Measurements from ENCODE around the gene PLPPR5. TPM values are rescaled to one million over a fixed set of nuclear protein-coding genes. Genes with fewer than 3 reads are reported as not detected.
"Not testable (repeated sequence)": the region's sequence is repeated elsewhere in the genome, so short reads cannot be mapped to it uniquely, and the experiment has no call there.

Gene PLPPR5
- total RNA-seq, 1 experiment from 2014 or later = 0.02 TPM

DNA sequence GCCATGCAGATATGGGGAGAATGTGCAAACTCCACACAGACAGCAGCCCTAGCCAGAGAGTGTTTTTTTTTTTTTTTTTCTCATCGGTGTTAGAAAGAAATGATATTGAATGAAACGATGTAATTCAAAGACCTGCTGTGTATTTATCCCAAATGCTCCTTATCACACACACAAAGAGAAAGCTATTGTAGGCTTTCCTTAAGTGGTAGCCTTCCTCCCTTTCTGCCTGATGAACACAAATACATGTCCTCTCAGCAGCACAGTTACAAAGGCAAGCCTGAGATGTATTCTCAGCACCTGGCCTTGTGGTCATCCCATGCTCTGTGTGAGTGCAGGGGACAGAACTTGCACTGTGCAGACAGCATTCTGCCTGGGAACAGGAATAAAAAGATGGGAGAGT is 93.8 kb downstream of the PLPPR5 start:
- H3K27ac ChIP-seq = no peak overlapping the region
- H3K4me3 ChIP-seq = no peak overlapping the region
- H3K27me3 ChIP-seq = no peaks in the 10 kb centered on the region
- no peak for DNase-seq
- H3K4me1 ChIP-seq = no peaks in the 10 kb centered on the region
- no peaks in the 10 kb centered on the region for H3K36me3 ChIP-seq
- H3K9me3 ChIP-seq (replicated peaks) = no peaks in the 10 kb centered on the region

DNA sequence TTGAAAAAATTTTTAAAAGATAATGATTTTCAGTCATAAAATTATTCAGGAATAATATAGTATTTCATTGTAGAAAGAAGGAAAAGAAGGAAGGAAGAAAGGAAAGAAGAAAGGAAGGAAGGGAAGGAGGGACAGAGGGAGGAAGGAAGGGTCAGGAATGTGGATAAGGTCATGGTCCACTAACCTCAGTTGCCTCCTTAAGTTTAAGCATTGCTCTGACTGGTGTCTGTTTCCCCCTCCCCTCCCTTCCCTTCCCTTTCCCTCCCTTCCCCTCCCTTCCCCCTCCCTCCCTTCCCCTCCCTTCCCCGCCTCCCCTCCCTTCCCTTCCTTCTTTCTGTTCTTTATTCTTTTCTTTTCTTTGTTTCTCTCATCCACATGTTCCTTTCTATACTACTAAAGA is 95.7 kb downstream of the PLPPR5 start:
- H3K27ac ChIP-seq = no peak overlapping the region
- no peaks in the 10 kb centered on the region for H3K4me1 ChIP-seq
- no peak overlapping the region for H3K4me3 ChIP-seq
- no peak for DNase-seq
- H3K36me3 ChIP-seq = no peaks in the 10 kb centered on the region
- no peaks in the 10 kb centered on the region for H3K27me3 ChIP-seq
- H3K9me3 ChIP-seq (replicated peaks) = no peaks in the 10 kb centered on the region

DNA sequence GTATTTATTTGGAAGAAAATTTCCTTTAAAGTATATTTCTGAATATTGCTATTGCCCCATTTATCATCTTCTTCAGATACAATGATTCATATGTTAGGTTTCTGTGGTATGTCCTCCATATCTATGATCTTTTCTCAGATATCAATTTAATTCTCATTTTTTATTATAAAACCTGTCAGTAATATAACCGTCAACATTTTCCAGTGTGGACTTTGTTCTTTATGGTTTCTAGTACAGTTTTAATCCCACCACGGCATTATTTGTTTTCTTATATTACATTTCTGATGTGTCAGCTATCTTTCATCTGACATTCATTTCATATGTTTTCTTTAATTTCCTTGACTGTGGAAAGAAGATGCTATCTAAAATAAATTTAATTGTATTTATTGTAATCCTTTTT is 97.9 kb downstream of the PLPPR5 start:
- Histone ChIP-seq H3K4me3 (no peak overlapping the region), H3K36me3 (no peaks in the 10 kb centered on the region), H3K27ac (no peak overlapping the region), H3K4me1 (no peaks in the 10 kb centered on the region), H3K27me3 (no peaks in the 10 kb centered on the region), H3K9me3 (replicated peaks) (no peaks in the 10 kb centered on the region)
- DNase-seq = no peak

DNA sequence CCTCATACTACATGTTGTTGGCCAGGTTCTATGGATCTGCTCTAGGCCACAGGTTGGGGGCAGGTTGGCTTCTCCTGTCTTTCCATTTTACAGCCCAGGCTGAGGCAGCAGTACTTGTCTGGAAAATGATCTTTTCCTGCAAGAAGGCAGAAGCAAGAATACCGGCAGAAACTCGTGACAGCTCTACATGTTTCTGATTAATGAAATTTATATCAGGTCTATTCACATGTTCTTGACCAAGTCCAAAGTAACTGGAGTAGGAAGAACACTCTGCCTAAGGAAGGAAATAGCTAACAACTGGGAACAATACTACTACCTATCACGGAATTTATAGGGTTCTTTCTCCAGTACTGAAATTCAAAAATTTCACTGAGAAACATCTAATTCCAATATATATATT is 98.3 kb downstream of the PLPPR5 start:
- Histone ChIP-seq H3K4me1 (no peaks in the 10 kb centered on the region), H3K36me3 (no peaks in the 10 kb centered on the region), H3K4me3 (no peak overlapping the region), H3K27ac (no peak overlapping the region), H3K9me3 (replicated peaks) (no peaks in the 10 kb centered on the region), H3K27me3 (no peaks in the 10 kb centered on the region)
- no peak for DNase-seq

DNA sequence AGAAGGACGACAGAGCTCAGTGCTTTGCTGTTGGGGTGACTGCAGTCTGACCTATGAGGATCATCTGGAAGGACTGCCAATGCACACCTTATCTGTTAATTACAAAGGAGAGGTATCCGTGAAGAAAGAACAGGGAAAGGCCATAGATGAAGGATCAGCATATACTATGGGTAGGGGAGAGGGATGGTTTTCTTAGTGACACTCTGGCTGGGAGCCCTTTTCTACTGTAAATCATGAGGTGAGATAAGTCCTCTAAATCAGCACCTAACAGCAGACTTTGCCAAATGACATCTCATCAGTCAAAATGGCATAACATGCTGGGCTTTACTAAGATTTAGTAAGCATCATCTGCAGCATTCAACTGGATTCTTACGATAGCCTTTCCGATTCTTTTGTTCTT is 100.0 kb downstream of the PLPPR5 start:
- Histone ChIP-seq H3K27me3 (no peaks in the 10 kb centered on the region), H3K27ac (no peak overlapping the region)
- DNase-seq = no peak

DNA sequence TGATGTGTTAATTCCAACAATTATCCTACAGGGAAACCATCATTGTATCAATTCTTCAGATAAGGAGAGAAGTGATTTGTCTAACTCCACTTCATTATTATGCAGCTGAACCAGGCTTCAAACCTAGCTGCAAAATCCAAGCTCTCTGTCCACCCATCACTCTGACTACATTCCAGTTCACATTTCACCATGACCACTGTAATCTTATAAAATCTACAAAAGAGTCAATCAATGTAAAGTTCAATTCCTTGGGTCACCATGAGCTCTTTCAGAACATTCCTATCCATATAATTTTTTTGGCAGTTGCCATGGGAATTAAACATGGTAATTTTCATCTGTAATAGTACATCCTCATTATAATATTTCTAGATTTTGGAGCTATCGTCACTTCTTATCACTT is 100.9 kb downstream of the PLPPR5 start:
- DNase-seq = no peak
- H3K9me3 ChIP-seq (replicated peaks) = no peaks in the 10 kb centered on the region
- no peak overlapping the region for H3K4me3 ChIP-seq
- H3K27ac ChIP-seq = no peak overlapping the region
- H3K27me3 ChIP-seq = no peaks in the 10 kb centered on the region
- H3K4me1 ChIP-seq = no peaks in the 10 kb centered on the region
- no peaks in the 10 kb centered on the region for H3K36me3 ChIP-seq

More for the DNA sequence above, 100.0 kb downstream of the PLPPR5 start:
- H3K4me1 ChIP-seq = no peaks in the 10 kb centered on the region
- no peaks in the 10 kb centered on the region for H3K9me3 ChIP-seq (replicated peaks)
- H3K36me3 ChIP-seq = no peaks in the 10 kb centered on the region
- no peak overlapping the region for H3K4me3 ChIP-seq

DNA sequence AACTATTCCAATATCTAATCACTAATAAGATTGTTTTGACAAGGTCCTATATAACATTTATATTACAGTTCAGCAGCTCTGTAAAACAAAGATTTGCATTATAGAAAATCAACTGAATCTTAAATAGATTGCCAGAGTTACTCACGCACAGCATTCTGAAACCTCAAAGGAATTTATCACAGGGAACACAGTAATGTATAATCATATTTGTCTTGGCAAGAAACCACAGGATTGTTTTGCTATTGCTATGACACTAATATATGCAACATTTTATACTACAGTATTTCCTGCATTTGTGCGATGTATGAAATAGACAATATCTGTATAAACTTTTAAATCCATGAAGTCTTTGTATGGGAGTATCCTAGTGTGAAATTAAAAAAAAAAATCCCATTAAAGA is 101.4 kb downstream of the PLPPR5 start:
- Histone ChIP-seq H3K36me3 (no peaks in the 10 kb centered on the region), H3K4me1 (no peaks in the 10 kb centered on the region), H3K27ac (no peak overlapping the region), H3K9me3 (replicated peaks) (no peaks in the 10 kb centered on the region), H3K27me3 (no peaks in the 10 kb centered on the region), H3K4me3 (no peak overlapping the region)
- no peak for DNase-seq

DNA sequence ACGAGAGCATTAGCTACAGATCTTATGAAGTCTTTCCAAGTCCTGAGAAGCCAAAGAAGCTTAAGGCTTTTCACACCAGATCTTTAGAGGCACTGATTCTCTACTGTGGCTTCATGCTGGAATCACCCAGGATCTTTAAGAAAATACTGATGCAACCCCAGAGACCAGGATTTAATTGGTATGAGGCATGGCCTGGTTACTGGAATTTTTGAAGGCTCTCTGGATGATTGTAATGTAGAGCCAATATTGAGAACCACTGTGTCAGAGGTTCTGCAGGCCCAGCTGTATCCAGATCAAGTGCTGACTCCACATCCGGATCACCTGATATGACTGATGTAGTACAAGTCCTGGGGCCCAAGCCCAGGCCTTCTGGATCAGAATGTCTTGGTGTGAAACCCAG is 105.7 kb downstream of the PLPPR5 start:
- no peak overlapping the region for H3K27ac ChIP-seq
- no peak overlapping the region for H3K4me3 ChIP-seq
- DNase-seq = no peak
- H3K27me3 ChIP-seq = no peaks in the 10 kb centered on the region
- no peaks in the 10 kb centered on the region for H3K36me3 ChIP-seq
- H3K4me1 ChIP-seq = no peaks in the 10 kb centered on the region
- no peaks in the 10 kb centered on the region for H3K9me3 ChIP-seq (replicated peaks)

DNA sequence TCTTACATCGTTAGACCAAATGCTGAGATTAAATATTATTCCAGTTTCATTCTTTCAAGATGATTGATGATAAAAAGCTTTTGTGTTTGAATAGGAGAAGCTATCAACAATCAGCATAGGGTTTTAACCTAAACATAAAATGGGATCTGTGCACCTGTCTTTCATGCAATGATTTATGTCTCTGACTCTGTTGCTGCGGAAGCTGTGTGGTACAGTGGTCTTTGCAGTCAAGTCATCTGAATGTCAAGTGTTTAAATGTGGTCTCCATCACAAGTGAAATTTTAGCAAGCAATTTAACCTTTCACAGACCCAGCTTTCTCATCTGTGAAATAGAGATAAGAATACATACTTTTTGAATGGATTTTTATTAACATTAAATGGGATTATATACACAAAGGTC is 107.2 kb downstream of the PLPPR5 start:
- DNase-seq = no peak
- Histone ChIP-seq H3K27me3 (no peaks in the 10 kb centered on the region), H3K9me3 (replicated peaks) (no peaks in the 10 kb centered on the region), H3K36me3 (no peaks in the 10 kb centered on the region), H3K4me3 (no peak overlapping the region), H3K4me1 (no peaks in the 10 kb centered on the region), H3K27ac (no peak overlapping the region)

DNA sequence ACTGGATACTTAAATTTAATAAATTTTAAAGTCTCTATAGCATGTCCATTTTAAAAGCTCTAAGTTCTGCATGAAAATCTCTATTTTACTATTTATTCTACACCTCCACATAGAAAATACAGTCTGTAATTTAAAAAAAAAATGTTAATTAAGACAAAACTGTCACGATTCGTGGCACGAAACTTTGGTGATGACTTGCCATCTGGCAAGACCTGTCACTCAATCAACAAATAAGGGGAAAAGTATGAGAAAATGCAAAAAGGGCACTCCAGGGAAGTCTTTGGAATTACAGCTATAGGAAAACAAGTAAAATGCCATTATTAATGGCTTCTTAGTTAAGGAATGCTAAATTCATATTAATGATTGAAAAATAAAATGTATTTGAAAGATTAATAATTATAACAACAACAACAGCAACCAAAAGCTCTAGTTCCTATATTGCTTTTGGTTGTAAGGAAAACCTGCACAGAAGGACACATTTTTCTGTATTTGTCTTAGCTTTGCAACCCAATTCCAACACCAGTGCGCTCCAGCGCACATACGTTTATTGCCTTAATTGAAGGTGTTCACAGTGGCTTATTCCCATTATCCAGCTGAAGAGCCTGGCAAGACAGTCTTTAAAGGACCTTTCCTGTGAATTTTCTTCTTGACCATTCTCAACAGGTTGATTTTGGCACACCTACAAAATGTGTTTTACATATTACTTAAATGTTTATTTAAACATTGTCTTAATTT is 107.8 kb downstream of the PLPPR5 start:
- no peak overlapping the region for H3K4me3 ChIP-seq
- no peak overlapping the region for H3K27ac ChIP-seq
- H3K4me1 ChIP-seq = no peaks in the 10 kb centered on the region
- H3K27me3 ChIP-seq = no peaks in the 10 kb centered on the region
- no peaks in the 10 kb centered on the region for H3K36me3 ChIP-seq
- no peak for DNase-seq
- no peaks in the 10 kb centered on the region for H3K9me3 ChIP-seq (replicated peaks)

DNA sequence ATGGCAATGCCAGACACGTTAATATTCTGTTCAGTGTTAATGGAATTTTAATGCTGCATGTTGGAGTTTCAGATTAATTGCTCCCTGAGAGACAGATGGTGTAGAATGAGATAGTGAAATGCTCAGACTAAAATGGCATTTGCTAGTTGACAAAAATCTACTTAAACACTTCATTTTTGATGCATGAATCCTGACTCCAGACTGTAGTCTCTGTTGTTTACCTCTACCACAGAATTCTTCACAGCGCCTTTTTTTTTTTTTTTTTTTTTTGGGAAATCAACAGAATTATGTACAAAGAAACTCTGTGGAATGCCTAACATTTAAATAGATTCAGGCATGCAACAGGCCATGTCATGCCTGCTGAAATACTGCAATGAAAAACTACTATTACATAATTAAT is 111.3 kb downstream of the PLPPR5 start:
- H3K4me3 ChIP-seq = no peak overlapping the region
- DNase-seq = no peak
- no peaks in the 10 kb centered on the region for H3K27me3 ChIP-seq
- H3K36me3 ChIP-seq = no peaks in the 10 kb centered on the region
- H3K4me1 ChIP-seq = peaks cover 6% of the 10 kb centered on the region; the same call in 1 of the 2 replicates
- H3K9me3 ChIP-seq (replicated peaks) = no peaks in the 10 kb centered on the region
- H3K27ac ChIP-seq = no peak overlapping the region

DNA sequence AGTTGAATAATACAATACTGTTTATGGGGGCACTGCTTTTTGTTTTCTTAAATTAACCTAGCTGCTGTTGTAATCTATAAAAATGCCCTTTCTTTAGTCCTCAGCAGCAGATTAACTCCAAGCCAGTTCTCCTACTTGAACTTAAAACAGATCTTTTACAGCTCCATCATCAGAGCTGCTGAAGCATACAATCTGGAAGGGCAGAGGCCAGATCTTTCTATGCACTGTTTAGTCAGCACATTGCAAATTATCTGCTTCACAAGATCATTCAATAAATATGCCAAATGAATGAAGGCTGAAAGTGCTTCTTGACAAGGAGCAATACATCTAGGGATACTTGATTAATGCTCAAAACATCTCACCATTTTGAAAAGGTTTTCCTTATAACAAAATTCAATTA is 115.8 kb downstream of the PLPPR5 start:
- Histone ChIP-seq H3K27me3 (no peaks in the 10 kb centered on the region), H3K27ac (peak overlapping the region; percentile 26), H3K4me3 (no peak overlapping the region), H3K9me3 (replicated peaks) (no peaks in the 10 kb centered on the region), H3K36me3 (no peaks in the 10 kb centered on the region), H3K4me1 (peaks cover 6% of the 10 kb centered on the region; the same call in 1 of the 2 replicates)
- DNase-seq = peak in 1 of 2 experiments; percentile 38

DNA sequence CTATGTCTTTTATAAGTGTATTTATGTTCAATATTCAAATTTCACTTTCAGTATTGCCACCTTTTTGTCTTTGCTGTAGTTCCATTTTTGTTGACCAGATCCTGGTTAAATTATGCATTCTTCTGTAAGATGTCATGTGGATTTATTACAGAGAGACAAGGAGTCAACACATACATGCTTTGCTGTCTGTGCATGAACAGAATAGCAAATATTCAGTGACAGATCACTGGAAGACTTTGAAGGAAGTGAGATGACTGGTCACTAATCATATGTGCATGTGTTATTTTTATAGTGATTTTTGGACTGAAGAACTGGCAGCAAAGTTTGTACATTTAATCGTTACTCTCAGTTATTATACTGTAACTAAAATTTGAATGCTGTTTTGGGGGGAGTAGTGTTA is 117.2 kb downstream of the PLPPR5 start:
- Histone ChIP-seq H3K27me3 (no peaks in the 10 kb centered on the region), H3K4me1 (peaks cover 6% of the 10 kb centered on the region; the same call in 1 of the 2 replicates), H3K36me3 (no peaks in the 10 kb centered on the region), H3K4me3 (no peak overlapping the region), H3K27ac (no peak overlapping the region), H3K9me3 (replicated peaks) (no peaks in the 10 kb centered on the region)
- DNase-seq = no peak

DNA sequence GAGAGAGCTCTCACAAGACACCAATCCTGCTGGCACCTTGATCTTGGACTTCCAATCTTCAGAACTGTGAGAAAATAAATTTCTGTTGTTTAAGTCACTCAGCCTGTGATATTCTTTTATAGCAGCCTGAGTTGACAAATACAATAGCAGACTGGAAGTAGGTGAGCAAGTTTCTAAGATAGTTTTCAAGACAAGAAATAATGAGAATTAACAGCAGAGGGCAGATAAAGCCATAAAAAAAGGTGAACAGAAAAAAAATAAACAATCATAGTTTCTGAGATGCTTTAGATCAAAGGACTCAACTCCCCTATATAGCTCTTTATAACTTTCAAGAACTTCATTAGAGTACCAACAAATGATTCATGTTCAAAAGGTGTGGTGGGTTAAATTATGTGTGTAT is 119.8 kb downstream of the PLPPR5 start:
- Histone ChIP-seq H3K4me3 (no peak overlapping the region), H3K4me1 (peaks cover 6% of the 10 kb centered on the region; the same call in 1 of the 2 replicates), H3K27me3 (no peaks in the 10 kb centered on the region), H3K36me3 (no peaks in the 10 kb centered on the region), H3K27ac (no peak overlapping the region), H3K9me3 (replicated peaks) (no peaks in the 10 kb centered on the region)
- DNase-seq = no peak

DNA sequence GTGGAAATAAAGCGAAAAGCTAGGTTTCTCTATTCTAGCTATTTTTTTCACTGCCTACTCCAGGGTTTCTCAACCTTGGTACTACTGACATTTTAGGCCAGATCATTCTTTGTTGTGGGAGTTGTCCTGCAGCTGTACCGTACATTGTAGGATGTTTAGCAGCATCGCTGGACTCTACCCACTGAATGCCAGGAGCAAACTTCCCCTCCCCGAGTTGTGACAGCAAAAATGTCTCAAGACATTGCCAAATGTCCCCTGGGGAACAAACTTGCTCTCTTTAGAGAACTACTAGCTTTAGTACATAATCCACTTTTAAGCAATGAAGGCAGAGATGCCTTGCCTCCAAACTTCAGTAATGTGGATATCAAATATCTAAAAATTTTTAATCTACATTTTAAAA is 122.8 kb downstream of the PLPPR5 start:
- no peak overlapping the region for H3K4me3 ChIP-seq
- no peaks in the 10 kb centered on the region for H3K36me3 ChIP-seq
- no peaks in the 10 kb centered on the region for H3K27me3 ChIP-seq
- no peak overlapping the region for H3K27ac ChIP-seq
- H3K9me3 ChIP-seq (replicated peaks) = no peaks in the 10 kb centered on the region
- DNase-seq = no peak
- H3K4me1 ChIP-seq = no peaks in the 10 kb centered on the region

DNA sequence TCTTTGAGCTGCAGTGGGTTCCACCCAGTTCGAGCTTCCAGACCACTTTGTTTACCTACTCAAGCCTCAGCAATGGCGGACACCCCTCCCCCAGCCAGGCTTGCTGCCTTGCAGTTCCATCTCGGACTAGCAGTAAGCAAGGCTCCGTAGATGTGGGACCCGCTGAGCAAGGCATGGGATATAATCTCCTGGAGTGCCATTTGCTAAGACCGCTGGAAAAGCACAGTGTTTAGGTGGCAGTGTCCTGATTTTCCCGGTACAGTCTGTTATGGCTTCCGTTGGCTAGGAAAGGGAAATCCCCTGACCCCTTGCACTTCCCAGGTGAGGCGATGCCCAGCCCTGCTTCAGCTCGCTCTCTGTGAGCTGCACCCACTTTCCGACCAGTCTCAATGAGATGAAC is 123.4 kb downstream of the PLPPR5 start:
- H3K27ac ChIP-seq; H3K36me3 ChIP-seq; H3K27me3 ChIP-seq; H3K9me3 ChIP-seq (replicated peaks); H3K4me1 ChIP-seq; H3K4me3 ChIP-seq; DNase-seq: not testable (repeated sequence)
